Natural killer cell (primary cell): ENCODE results near the gene GAS6. TPM values are rescaled to one million over a fixed set of nuclear protein-coding genes. Genes with fewer than 3 reads are reported as not detected.

Experiments
- ATAC-seq, 3 donors: fragments of 150-1000 bp in 2 of 3; fragments of 200-7000 bp in 1 of 3; cut with Tn5 transposase; 1 replicate in 1 of 3; 2 replicates in 2 of 3; pipeline ENCODE4 v1.10.0; 2021; ENCODE audit warnings: mild to moderate bottlenecking in 2 of 3, moderate library complexity in 2 of 3
- DNase-seq, 2 donors: peaks; one replicate each; pipeline versions ENCODE4 v3.0.0 to v3.0.0-alpha.2; 2013 to 2021; ENCODE audit warnings: mixed read lengths in 1 of 2
- H3K27ac ChIP-seq: one replicate; pipeline ENCODE4 v1.5.1; 2013; ENCODE audit warnings: mild to moderate bottlenecking, low read length
- H3K27me3 ChIP-seq: one replicate; pipeline ENCODE4 v1.6.1; 2013; ENCODE audit warnings: low read length; ENCODE audit not compliant: control insufficient read depth, insufficient read depth
- H3K36me3 ChIP-seq: one replicate; pipeline ENCODE4 v1.6.1; 2013; ENCODE audit warnings: low read length; ENCODE audit not compliant: control insufficient read depth, insufficient read depth
- H3K4me1 ChIP-seq: one replicate; pipeline ENCODE4 v1.6.1; 2013; ENCODE audit warnings: low read length; ENCODE audit not compliant: control insufficient read depth, insufficient read depth
- H3K4me3 ChIP-seq: one replicate; pipeline ENCODE4 v1.5.1; 2013; ENCODE audit warnings: low read length
- H3K9me3 ChIP-seq: one replicate; pipeline ENCODE4 v1.6.1; 2013; ENCODE audit warnings: low read length; ENCODE audit not compliant: control insufficient read depth, insufficient read depth
- H3K27ac Mint-ChIP-seq, 2 donors: one replicate each; pipeline ENCODE4 v1.8.0; 2022; ENCODE audit warnings: mild to moderate bottlenecking in 2 of 2, mixed read lengths in 2 of 2, moderate library complexity in 1 of 2
- H3K27me3 Mint-ChIP-seq, 2 donors: one replicate each; pipeline ENCODE4 v1.8.0; 2022; ENCODE audit warnings: low read depth in 2 of 2, mixed read lengths in 2 of 2
- H3K36me3 Mint-ChIP-seq: one replicate; pipeline ENCODE4 v1.8.0; 2022; ENCODE audit warnings: mixed read lengths
- H3K4me1 Mint-ChIP-seq, 2 donors: one replicate each; pipeline ENCODE4 v1.8.0; 2022; ENCODE audit warnings: mixed read lengths in 2 of 2
- H3K4me3 Mint-ChIP-seq: one replicate; pipeline ENCODE4 v1.8.0; 2022; ENCODE audit warnings: mild to moderate bottlenecking, moderate library complexity, mixed read lengths
- H3K9me3 Mint-ChIP-seq, 2 donors: one replicate each; pipeline ENCODE4 v1.8.0; 2022; ENCODE audit warnings: mixed read lengths in 2 of 2
- CTCF ChIP-seq: fragments of 200-600 bp; IDR thresholded peaks from one replicate; pipeline ENCODE4 v1.8.0; 2022; ENCODE audit warnings: antibody characterized with exemption
- WGBS: methylation state at CpG from one replicate; pipeline ENCODE4 v1.1.7; 2013; ENCODE audit warnings: missing lambda C conversion rate; ENCODE audit not compliant: insufficient coverage; 5-methylcytosine and 5-hydroxymethylcytosine counted together
- intact Hi-C: fragments of 100-400 bp; cut with micrococcal nuclease; formaldehyde crosslinking; loops from one replicate; pipeline ENCODE4 v1.14.2; 2022
- total RNA-seq, 4 donors: library from RNA; stranded (reverse); fragments of 120-200 nt in 1 of 4; gene quantifications; one replicate each; pipeline versions ENCODE4 v1.2.3 to v1.2.4, GENCODE V29; 2013 to 2022

Gene GAS6
- total RNA-seq, 3 donors from 2014 or later (not counting 1 experiment from before 2014, with no cell fraction given) = 0.40 to 1.4 (median 0.41) TPM

- Histone ChIP-seq H3K27ac (no peak overlapping the region), H3K27me3 (no peaks in the 10 kb centered on the region), H3K4me3 (no peak overlapping the region), H3K9me3 (peaks cover 27% of the 10 kb centered on the region), H3K4me1 (peaks cover 53% of the 10 kb centered on the region), H3K36me3 (no peaks in the 10 kb centered on the region)
- no peak for DNase-seq
- H3K9me3 Mint-ChIP-seq = peaks cover 0 to 2% of the 10 kb centered on the region in 2 donors
- 97% methylated on average over 7 of the region's 7 CpGs for WGBS
- H3K36me3 Mint-ChIP-seq = no peaks in the 10 kb centered on the region
- intact Hi-C loops = loop anchor here (10.0 kb wide), 1 partner anchor 694 kb away; no protein-coding TSS in a partner anchor
- H3K27ac Mint-ChIP-seq = peak overlapping the region in 1 of 2 donors; percentile 94
- no peak for TF ChIP-seq CTCF
- peaks cover 21 to 51% of the 10 kb centered on the region in 2 donors for H3K4me1 Mint-ChIP-seq
- no peak for ATAC-seq
- no peaks in the 10 kb centered on the region for H3K27me3 Mint-ChIP-seq
- no peak overlapping the region for H3K4me3 Mint-ChIP-seq
Observed at GRCh38 chr13:113879017-113879416, 15.1 kb upstream of the GAS6 start.

GRCh38 chr13:113877149-113877990 is 13.5 kb upstream of the GAS6 start:
- DNase-seq (no peak), ATAC-seq (no peak)
- H3K27ac Mint-ChIP-seq = peak overlapping the region; percentile 94 to 97
- H3K4me1 Mint-ChIP-seq = peaks cover 21 to 45% of the 10 kb centered on the region in 2 donors
- Histone ChIP-seq H3K4me1 (peaks cover 50% of the 10 kb centered on the region), H3K4me3 (no peak overlapping the region), H3K27ac (peak overlapping the region; percentile 74), H3K36me3 (no peaks in the 10 kb centered on the region), H3K9me3 (peaks cover 27% of the 10 kb centered on the region), H3K27me3 (peaks cover 3% of the 10 kb centered on the region)
- peaks cover 10% of the 10 kb centered on the region in 2 donors for H3K27me3 Mint-ChIP-seq
- peaks cover 0 to 2% of the 10 kb centered on the region in 2 donors for H3K9me3 Mint-ChIP-seq
- WGBS = 89% methylated on average over 21 of the region's 21 CpGs
- H3K36me3 Mint-ChIP-seq = no peaks in the 10 kb centered on the region
- peak overlapping the region; percentile 82 for H3K4me3 Mint-ChIP-seq
- intact Hi-C loops = loop anchor here (2.0 to 10.0 kb wide), 3 partner anchors 271 to 693 kb away; no protein-coding TSS in a partner anchor
- no peak for TF ChIP-seq CTCF

GRCh38 chr13:113876346-113877148 is 12.7 kb upstream of the GAS6 start:
- H3K27ac ChIP-seq = peak overlapping the region; percentile 74
- peaks cover 0 to 2% of the 10 kb centered on the region in 2 donors for H3K9me3 Mint-ChIP-seq
- peak overlapping the region; percentile 82 for H3K4me3 Mint-ChIP-seq
- peaks cover 7% of the 10 kb centered on the region for H3K27me3 ChIP-seq
- WGBS = 41% methylated on average over 15 of the region's 18 CpGs
- no peaks in the 10 kb centered on the region for H3K36me3 Mint-ChIP-seq
- H3K4me1 Mint-ChIP-seq = peaks cover 17 to 37% of the 10 kb centered on the region in 2 donors
- intact Hi-C loops = loop anchor here (2.0 to 10.0 kb wide), 3 partner anchors 272 to 692 kb away; no protein-coding TSS in a partner anchor
- H3K4me3 ChIP-seq = no peak overlapping the region
- no peaks in the 10 kb centered on the region for H3K36me3 ChIP-seq
- peaks cover 16 to 19% of the 10 kb centered on the region in 2 donors for H3K27me3 Mint-ChIP-seq
- H3K4me1 ChIP-seq = peaks cover 41% of the 10 kb centered on the region
- no peak for TF ChIP-seq CTCF
- DNase-seq (peak; percentile 55 to 70), ATAC-seq (peak; percentile 46 to 66 (median 62))
- H3K27ac Mint-ChIP-seq = peak overlapping the region; percentile 94 to 97
- peaks cover 27% of the 10 kb centered on the region for H3K9me3 ChIP-seq
